Pancreas (tissue), 10 donors: ENCODE measurements around the gene FARP1. TPM values are rescaled to one million over a fixed set of nuclear protein-coding genes. Genes with fewer than 3 reads are reported as not detected.

ENCODE experiments used
- ATAC-seq, 4 donors: fragments of 200-7000 bp; cut with Tn5 transposase; one replicate each; pipeline versions ENCODE4 v1.8.0 to v1.9.1; 2020; ENCODE audit warnings: mild to moderate bottlenecking in 4 of 4, moderate library complexity in 4 of 4
- DNase-seq, 6 donors: peaks; one replicate each; pipeline ENCODE4 v3.0.0-alpha.2; 2020
- FAIRE-seq: peaks from 2 replicates; lab custom pipeline; 2012; peaks lifted over from hg19 to GRCh38; lab: Jason Lieb, UNC
- H3K27ac ChIP-seq, 4 donors: fragments of 200-600 bp; sonication (generic); 1 replicate in 3 of 4; 2 replicates in 1 of 4; pipeline versions ENCODE4 v1.5.0 to v1.8.0; 2020
- H3K27me3 ChIP-seq, 4 donors: fragments of 200-600 bp; one replicate each; pipeline ENCODE4 v1.8.0; 2021
- H3K36me3 ChIP-seq, 3 donors: fragments of 200-600 bp; sonication (generic) in 1 of 3; one replicate each; pipeline versions ENCODE4 v1.5.0 to v1.8.0; 2020 to 2021
- H3K4me1 ChIP-seq, 3 donors: fragments of 200-600 bp; one replicate each; pipeline ENCODE4 v1.8.0; 2021
- H3K4me3 ChIP-seq, 4 donors: fragments of 200-600 bp; sonication (generic) in 2 of 4; one replicate each; pipeline versions ENCODE4 v1.5.0 to v1.8.0; 2020 to 2021
- H3K9me3 ChIP-seq, 4 donors: fragments of 200-600 bp; one replicate each; pipeline ENCODE4 v1.8.0; 2021
- WGBS, 2 donors: extraction: QIAGEN DNeasy Blood & Tissue Kit; methylation state at CpG; one replicate each; pipeline ENCODE4 v1.1.7; 2013; 5-methylcytosine and 5-hydroxymethylcytosine counted together
- intact Hi-C, 3 donors: fragments of 100-400 bp; cut with DNase I; formaldehyde crosslinking; loops; one replicate each; pipeline versions ENCODE4 v1.11.1 to v1.14.2; 2022
- polyA plus RNA-seq, 2 donors: library from polyadenylated mRNA; stranded (reverse); fragments of 200-250 nt; gene quantifications; one replicate each; pipeline ENCODE4 v1.2.3, GENCODE V29; 2013
- total RNA-seq, 6 donors: library from RNA; stranded (reverse); fragmentation: NEBNext Ultra II Directional in 4 of 6; extraction: Animal tissue kit (Norgen Biotek cat#: 25700) in 4 of 6; gene quantifications; one replicate each; pipeline versions ENCODE4 v1.2.1 to v1.2.4, GENCODE V29; 2021 to 2023
- TF ChIP-seq, protein P1 (sequence below), 4 donors: fragments of 200-600 bp; sonication (generic) in 3 of 4; IDR thresholded peaks; one replicate each; pipeline versions ENCODE4 v1.5.0 to v1.8.0; 2021; ENCODE audit warnings: antibody characterized with exemption in 4 of 4
- donor health status: healthy with polysubstance abuse.
- donor health status: DM: no; HTN: no; CAD: no; lungs with moderate emphysema.
- donor health status: DM: no; HTN: no; CAD: no.
- donor health status: control.
- donor health status: control.
- donor health status: Bipolar disorder and iron deficiency.
- donor health status: DM: yes; HTN: yes; CAD: no.
- donor health status: DM: no; HTN: no; CAD: no.
- donor health status: DM: no; HTN: no; CAD: no.
- donor health status: DM: yes; HTN: yes; CAD: no.

The FARP1 gene
- total and polyA plus RNA-seq, 8 donors = 30.8 to 95.1 (median 56.0) TPM

DNA sequence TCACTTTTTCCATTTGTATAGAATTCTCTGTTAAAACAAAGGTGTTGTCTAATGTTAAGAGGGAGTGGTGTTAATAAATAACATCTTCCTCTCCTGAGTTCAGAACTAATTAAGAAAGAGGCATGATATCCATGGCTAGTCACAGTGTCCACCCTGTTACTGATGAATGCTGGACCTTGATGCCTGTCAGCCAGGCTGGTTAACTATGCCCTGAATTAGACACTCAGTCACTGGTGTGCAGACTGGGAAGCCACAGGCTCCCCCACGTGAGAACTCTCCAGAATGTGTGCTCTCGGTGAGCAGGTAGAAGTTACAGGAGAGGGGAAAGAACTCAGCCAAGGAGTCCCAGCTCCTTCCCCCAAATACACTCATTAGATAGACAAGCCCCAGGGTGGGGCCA, 90.2 kb downstream of the FARP1 start:
- ATAC-seq = peak in 2 of 4 donors; percentile 21 to 33
- TF ChIP-seq, protein P1, sequence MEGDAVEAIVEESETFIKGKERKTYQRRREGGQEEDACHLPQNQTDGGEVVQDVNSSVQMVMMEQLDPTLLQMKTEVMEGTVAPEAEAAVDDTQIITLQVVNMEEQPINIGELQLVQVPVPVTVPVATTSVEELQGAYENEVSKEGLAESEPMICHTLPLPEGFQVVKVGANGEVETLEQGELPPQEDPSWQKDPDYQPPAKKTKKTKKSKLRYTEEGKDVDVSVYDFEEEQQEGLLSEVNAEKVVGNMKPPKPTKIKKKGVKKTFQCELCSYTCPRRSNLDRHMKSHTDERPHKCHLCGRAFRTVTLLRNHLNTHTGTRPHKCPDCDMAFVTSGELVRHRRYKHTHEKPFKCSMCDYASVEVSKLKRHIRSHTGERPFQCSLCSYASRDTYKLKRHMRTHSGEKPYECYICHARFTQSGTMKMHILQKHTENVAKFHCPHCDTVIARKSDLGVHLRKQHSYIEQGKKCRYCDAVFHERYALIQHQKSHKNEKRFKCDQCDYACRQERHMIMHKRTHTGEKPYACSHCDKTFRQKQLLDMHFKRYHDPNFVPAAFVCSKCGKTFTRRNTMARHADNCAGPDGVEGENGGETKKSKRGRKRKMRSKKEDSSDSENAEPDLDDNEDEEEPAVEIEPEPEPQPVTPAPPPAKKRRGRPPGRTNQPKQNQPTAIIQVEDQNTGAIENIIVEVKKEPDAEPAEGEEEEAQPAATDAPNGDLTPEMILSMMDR (IDR thresholded peaks at IDR 0.05) = no peak
- 42 to 55% methylated on average over 2 of the region's 2 CpGs for WGBS, 2 donors

DNA sequence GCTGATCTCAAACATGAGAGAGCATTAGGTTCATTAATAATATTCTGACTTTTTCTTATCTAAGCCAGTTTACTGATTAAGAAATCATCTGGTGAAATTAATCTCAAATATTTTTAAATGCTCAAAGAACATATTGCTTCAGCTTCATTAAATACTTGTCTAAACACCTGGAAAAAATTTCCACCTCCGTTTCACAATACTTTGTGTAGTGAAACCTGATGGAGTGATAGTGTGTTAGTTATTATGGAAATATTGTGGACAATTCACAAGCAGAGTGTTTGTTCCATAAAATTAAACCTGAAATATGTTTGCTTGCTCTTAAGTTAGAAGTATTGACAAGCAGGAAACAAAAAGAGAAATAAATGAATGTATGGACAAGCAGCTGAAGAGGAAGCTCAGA, 91.5 kb downstream of the FARP1 start:
- ATAC-seq = peak in 3 of 4 donors; percentile 25 to 49 (median 44)
- intact Hi-C loops = no loop called here

More for the DNA sequence above, 90.2 kb downstream of the FARP1 start:
- Histone ChIP-seq H3K4me3 (no peak overlapping the region), H3K9me3 (no peaks in the 10 kb centered on the region), H3K27ac (no peak overlapping the region), H3K36me3 (no peaks in the 10 kb centered on the region), H3K27me3 (no peaks in the 10 kb centered on the region), H3K4me1 (peaks cover 11 to 16% (median 14%) of the 10 kb centered on the region in 3 donors)
- intact Hi-C loops = no loop called here
- FAIRE-seq (no peak), DNase-seq (no peak)

DNA sequence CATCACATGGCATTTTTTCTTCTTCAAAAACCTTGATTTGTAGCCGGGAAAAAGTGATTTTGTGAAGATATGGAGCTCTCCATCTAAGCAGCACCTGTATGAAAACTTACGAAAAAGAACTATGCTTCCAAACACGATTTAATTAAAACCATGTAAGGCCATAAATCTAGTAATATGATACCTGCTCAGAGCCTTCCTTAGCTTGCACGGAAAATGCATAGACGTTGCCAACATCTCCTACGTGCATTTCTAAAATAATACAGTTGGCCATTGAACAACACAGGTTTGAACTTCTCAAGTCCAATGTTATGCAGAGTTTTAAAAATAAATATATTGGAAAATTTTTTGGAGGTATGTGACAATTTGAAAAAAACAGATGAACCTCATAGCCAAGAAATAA, 93.3 kb downstream of the FARP1 start:
- TF ChIP-seq, protein P1 (IDR thresholded peaks at IDR 0.05) = no peak
- no peak for FAIRE-seq
- intact Hi-C loops = no loop called here
- no peaks in the 10 kb centered on the region for H3K36me3 ChIP-seq
- H3K4me1 ChIP-seq = peaks cover 11 to 16% (median 14%) of the 10 kb centered on the region in 3 donors
- ATAC-seq = no peak
- WGBS, 2 donors = 84 to 89% methylated on average over 6 of the region's 6 CpGs
- H3K27me3 ChIP-seq = no peaks in the 10 kb centered on the region
- H3K27ac ChIP-seq = no peak overlapping the region
- no peak for DNase-seq
- H3K9me3 ChIP-seq = no peaks in the 10 kb centered on the region
- no peak overlapping the region for H3K4me3 ChIP-seq

More for the DNA sequence above, 91.5 kb downstream of the FARP1 start:
- no peak for FAIRE-seq
- DNase-seq = no peak
- Histone ChIP-seq H3K9me3 (no peaks in the 10 kb centered on the region), H3K36me3 (no peaks in the 10 kb centered on the region), H3K27me3 (no peaks in the 10 kb centered on the region), H3K4me1 (peaks cover 11 to 16% (median 14%) of the 10 kb centered on the region in 3 donors), H3K4me3 (no peak overlapping the region), H3K27ac (peak overlapping the region in 2 of 4 donors; percentile 5 to 38)
- 19 to 20% methylated on average over 1 of the region's 1 CpG for WGBS, 2 donors
- TF ChIP-seq, protein P1 (IDR thresholded peaks at IDR 0.05) = no peak

DNA sequence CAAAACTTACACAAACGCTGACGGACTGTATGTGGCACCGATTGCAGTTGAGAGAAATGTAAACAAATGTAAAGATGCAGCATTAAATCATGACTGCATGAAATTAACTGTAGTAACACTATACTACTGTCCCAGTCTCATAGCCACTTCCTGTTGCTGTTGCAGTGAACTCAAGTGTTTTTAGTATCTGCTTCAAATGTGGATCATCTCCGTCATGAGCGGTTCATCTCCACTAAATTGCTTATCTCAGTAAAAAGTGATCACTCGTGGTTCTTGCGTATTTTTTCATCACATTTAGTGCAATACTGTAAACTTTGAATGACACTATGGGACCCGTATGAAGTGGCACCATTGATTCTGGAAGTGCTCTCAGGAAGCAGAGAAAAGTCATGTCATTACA, 94.4 kb downstream of the FARP1 start:
- DNase-seq = no peak
- no peaks in the 10 kb centered on the region for H3K9me3 ChIP-seq
- ATAC-seq = no peak
- H3K27me3 ChIP-seq = no peaks in the 10 kb centered on the region
- no peak for FAIRE-seq
- H3K36me3 ChIP-seq = no peaks in the 10 kb centered on the region
- no peak overlapping the region for H3K4me3 ChIP-seq
- 93% methylated on average over 8 of the region's 8 CpGs for WGBS, 2 donors
- H3K27ac ChIP-seq = no peak overlapping the region
- intact Hi-C loops = no loop called here
- H3K4me1 ChIP-seq = peaks cover 11 to 16% (median 14%) of the 10 kb centered on the region in 3 donors
- TF ChIP-seq, protein P1 (IDR thresholded peaks at IDR 0.05) = no peak
